Measurements from ENCODE around the gene JSRP1.

DNA sequence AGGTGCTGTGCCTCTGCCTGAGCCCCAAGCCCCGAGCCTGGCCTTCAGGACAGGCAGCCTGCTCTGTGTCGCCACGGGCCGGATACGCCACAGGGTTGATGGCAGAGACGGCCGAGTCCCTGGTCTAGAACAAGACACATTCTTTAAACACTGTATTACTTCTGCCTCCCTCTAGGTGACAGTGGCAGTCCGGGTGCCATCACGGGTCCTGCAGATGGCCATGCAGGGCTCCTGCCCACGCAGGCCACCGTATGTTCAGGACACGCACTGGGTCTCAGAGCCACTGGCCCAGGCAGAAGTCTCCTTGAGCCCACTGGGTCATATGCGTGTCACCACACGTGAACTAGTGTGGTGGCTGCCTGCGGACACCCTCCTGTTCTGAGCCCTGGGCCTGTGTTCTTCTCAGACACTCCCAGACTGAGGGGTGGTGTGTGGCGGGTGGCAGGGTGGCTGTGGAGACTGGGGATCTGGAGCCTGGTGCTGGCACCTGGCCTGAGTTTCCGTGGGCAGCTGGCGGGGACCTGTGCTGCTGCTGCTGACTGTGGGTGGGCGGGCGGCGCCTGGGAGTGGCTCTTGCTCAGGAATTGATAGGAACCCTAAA lies 24.5 kb downstream of the JSRP1 start:
- TF ChIP-seq, protein P1, sequence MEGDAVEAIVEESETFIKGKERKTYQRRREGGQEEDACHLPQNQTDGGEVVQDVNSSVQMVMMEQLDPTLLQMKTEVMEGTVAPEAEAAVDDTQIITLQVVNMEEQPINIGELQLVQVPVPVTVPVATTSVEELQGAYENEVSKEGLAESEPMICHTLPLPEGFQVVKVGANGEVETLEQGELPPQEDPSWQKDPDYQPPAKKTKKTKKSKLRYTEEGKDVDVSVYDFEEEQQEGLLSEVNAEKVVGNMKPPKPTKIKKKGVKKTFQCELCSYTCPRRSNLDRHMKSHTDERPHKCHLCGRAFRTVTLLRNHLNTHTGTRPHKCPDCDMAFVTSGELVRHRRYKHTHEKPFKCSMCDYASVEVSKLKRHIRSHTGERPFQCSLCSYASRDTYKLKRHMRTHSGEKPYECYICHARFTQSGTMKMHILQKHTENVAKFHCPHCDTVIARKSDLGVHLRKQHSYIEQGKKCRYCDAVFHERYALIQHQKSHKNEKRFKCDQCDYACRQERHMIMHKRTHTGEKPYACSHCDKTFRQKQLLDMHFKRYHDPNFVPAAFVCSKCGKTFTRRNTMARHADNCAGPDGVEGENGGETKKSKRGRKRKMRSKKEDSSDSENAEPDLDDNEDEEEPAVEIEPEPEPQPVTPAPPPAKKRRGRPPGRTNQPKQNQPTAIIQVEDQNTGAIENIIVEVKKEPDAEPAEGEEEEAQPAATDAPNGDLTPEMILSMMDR (IDR thresholded peaks at IDR 0.05) = 0 out of 3 replicates have a peak, but pooled peaks have one; percentile 8
- TF ChIP-seq HOXA7 (CRISPR knock-in tag; IDR thresholded peaks at IDR 0.05) = no peak
- no peak for TF ChIP-seq HDAC2 (IDR thresholded peaks at IDR 0.05)

Measured in A549 (cell line).